H1 (cell line): ENCODE data around the gene CELF5. TPM values are rescaled to one million over a fixed set of nuclear protein-coding genes. Genes with fewer than 3 reads are reported as not detected.
A peak's percentile ranks its signal among the peaks of the same experiment; 100 is the strongest.

Source experiments
- BACH1 ChIP-seq: IDR thresholded peaks from 2 replicates; pipeline ENCODE4 v1.6.1; 2012; ENCODE audit warnings: low read length, improper control_type of control experiment
- CHD1 ChIP-seq: IDR thresholded peaks from 2 replicates; pipeline ENCODE4 v1.6.1; 2012; ENCODE audit warnings: low read depth, low read length, improper control_type of control experiment
- GTF2F1 ChIP-seq: IDR thresholded peaks from 2 replicates; pipeline ENCODE4 v1.6.1; 2012; ENCODE audit warnings: low read depth, low read length, improper control_type of control experiment, borderline replicate concordance
- POLR2AphosphoS5 ChIP-seq: IDR thresholded peaks from 2 replicates; pipeline ENCODE4 v1.6.1; 2011; ENCODE audit warnings: low read depth, low read length
- SIN3A ChIP-seq, 2 experiments: IDR thresholded peaks in 1 of 2; conservative IDR thresholded peaks in 1 of 2; 2 replicates each; pipeline ENCODE4 v1.6.1; 2011 to 2012; ENCODE audit warnings: low read length in 2 of 2, improper control_type of control experiment in 1 of 2, low read depth in 1 of 2, mild to moderate bottlenecking in 1 of 2
- TAF1 ChIP-seq: IDR thresholded peaks from 2 replicates; pipeline ENCODE4 v1.6.1; 2011; ENCODE audit warnings: mild to moderate bottlenecking, low read depth, low read length
- TBP ChIP-seq: IDR thresholded peaks from 2 replicates; pipeline ENCODE4 v1.6.1; 2011; ENCODE audit warnings: low read depth, low read length, improper control_type of control experiment
- polyA plus RNA-seq, 7 experiments: library from polyadenylated mRNA; depleted of rRNA in 3 of 7; stranded (reverse) in 5 of 7; unstranded in 2 of 7; fragments of >200 nt in 5 of 7; fragments of 200-250 nt in 2 of 7; gene quantifications; 1 replicate in 5 of 7; 2 replicates in 1 of 7; 4 replicates in 1 of 7; pipeline versions ENCODE4 v1.2.1 to v1.2.3, GENCODE V29; 2011 to 2013; ENCODE audit warnings: missing spikeins in 2 of 7, mixed read lengths in 2 of 7
- total RNA-seq: library from RNA; stranded (reverse); fragmentation: NEBNext Ultra II Directional; extraction: Animal tissue kit (Norgen Biotek cat#: 25700); gene quantifications from 2 replicates; pipeline ENCODE4 v1.2.1, GENCODE V29; 2021
- TF ChIP-seq, protein P1 (sequence below): fragments of 300-600 bp; sonication (generic); IDR thresholded peaks from 2 replicates; pipeline ENCODE4 v1.7.1; 2012; ENCODE audit warnings: low read length, moderate library complexity, mild to moderate bottlenecking, inconsistent platforms; ENCODE audit not compliant: insufficient replicate concordance
- TF ChIP-seq, protein P2 (sequence below): IDR thresholded peaks from 2 replicates; pipeline ENCODE4 v1.6.1; 2012; ENCODE audit warnings: inconsistent platforms

Gene CELF5
- total and polyA plus RNA-seq, 2 of the 8 experiments (the other 6 are each of a cell fraction or from before 2014, with no cell fraction given), result 9.8 to 15.0 TPM

DNA sequence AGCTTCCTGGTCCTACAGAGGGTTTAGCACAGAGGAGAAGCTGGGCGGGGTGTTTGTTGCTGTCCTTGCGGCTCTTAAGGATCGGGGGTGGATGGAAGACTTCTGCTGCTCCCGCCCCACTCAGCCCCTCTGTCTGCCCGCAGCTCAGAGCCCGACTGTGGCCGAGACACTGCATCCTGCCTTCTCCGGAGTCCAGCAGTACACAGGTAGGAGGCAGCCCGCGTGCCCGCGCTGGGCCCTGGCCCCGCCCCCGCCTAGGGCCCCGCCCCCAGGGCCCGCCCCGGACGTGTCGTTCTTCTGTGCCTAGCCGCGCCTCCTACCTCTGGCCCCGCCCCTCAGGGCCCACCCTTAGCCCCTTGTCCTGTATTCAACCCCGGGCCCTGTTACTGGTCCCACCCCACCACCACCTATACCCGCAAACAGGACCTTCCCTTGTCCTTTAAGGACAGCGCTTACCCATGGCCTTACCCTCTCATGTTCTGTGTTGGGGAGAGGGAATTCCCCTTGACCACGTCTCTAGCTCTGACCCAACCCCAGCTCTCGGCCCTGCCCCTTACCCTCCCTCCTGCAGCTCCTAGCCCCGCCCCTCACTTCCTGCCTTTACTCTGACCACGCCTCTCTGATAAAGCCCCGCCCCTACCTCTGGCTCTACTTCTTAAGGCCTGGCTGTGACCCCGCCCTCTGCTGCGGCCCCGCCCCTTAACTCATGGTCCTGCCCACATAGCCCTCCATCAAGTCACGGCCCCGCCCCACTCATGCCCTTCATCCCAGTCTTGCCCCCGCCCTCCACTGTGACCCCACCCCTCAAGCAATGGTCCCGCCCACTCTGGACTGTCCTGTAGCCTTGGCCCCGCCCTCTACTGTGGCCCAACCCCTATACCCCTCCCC is 60.5 kb downstream of the CELF5 start (continued):
- TF ChIP-seq SIN3A (conservative IDR thresholded peaks at IDR 0.05 in 1 of 2, IDR thresholded peaks at IDR 0.05 in 1 of 2; ENCODE audit: low read depth in 1 of 2, low read length in 2 of 2) (no peak), BACH1 (no peak), TBP (peak; percentile 70), POLR2AphosphoS5 (peak; percentile 87), CHD1 (no peak), GTF2F1 (no peak), TAF1 (peak; percentile 88)
- TF ChIP-seq, protein P1, sequence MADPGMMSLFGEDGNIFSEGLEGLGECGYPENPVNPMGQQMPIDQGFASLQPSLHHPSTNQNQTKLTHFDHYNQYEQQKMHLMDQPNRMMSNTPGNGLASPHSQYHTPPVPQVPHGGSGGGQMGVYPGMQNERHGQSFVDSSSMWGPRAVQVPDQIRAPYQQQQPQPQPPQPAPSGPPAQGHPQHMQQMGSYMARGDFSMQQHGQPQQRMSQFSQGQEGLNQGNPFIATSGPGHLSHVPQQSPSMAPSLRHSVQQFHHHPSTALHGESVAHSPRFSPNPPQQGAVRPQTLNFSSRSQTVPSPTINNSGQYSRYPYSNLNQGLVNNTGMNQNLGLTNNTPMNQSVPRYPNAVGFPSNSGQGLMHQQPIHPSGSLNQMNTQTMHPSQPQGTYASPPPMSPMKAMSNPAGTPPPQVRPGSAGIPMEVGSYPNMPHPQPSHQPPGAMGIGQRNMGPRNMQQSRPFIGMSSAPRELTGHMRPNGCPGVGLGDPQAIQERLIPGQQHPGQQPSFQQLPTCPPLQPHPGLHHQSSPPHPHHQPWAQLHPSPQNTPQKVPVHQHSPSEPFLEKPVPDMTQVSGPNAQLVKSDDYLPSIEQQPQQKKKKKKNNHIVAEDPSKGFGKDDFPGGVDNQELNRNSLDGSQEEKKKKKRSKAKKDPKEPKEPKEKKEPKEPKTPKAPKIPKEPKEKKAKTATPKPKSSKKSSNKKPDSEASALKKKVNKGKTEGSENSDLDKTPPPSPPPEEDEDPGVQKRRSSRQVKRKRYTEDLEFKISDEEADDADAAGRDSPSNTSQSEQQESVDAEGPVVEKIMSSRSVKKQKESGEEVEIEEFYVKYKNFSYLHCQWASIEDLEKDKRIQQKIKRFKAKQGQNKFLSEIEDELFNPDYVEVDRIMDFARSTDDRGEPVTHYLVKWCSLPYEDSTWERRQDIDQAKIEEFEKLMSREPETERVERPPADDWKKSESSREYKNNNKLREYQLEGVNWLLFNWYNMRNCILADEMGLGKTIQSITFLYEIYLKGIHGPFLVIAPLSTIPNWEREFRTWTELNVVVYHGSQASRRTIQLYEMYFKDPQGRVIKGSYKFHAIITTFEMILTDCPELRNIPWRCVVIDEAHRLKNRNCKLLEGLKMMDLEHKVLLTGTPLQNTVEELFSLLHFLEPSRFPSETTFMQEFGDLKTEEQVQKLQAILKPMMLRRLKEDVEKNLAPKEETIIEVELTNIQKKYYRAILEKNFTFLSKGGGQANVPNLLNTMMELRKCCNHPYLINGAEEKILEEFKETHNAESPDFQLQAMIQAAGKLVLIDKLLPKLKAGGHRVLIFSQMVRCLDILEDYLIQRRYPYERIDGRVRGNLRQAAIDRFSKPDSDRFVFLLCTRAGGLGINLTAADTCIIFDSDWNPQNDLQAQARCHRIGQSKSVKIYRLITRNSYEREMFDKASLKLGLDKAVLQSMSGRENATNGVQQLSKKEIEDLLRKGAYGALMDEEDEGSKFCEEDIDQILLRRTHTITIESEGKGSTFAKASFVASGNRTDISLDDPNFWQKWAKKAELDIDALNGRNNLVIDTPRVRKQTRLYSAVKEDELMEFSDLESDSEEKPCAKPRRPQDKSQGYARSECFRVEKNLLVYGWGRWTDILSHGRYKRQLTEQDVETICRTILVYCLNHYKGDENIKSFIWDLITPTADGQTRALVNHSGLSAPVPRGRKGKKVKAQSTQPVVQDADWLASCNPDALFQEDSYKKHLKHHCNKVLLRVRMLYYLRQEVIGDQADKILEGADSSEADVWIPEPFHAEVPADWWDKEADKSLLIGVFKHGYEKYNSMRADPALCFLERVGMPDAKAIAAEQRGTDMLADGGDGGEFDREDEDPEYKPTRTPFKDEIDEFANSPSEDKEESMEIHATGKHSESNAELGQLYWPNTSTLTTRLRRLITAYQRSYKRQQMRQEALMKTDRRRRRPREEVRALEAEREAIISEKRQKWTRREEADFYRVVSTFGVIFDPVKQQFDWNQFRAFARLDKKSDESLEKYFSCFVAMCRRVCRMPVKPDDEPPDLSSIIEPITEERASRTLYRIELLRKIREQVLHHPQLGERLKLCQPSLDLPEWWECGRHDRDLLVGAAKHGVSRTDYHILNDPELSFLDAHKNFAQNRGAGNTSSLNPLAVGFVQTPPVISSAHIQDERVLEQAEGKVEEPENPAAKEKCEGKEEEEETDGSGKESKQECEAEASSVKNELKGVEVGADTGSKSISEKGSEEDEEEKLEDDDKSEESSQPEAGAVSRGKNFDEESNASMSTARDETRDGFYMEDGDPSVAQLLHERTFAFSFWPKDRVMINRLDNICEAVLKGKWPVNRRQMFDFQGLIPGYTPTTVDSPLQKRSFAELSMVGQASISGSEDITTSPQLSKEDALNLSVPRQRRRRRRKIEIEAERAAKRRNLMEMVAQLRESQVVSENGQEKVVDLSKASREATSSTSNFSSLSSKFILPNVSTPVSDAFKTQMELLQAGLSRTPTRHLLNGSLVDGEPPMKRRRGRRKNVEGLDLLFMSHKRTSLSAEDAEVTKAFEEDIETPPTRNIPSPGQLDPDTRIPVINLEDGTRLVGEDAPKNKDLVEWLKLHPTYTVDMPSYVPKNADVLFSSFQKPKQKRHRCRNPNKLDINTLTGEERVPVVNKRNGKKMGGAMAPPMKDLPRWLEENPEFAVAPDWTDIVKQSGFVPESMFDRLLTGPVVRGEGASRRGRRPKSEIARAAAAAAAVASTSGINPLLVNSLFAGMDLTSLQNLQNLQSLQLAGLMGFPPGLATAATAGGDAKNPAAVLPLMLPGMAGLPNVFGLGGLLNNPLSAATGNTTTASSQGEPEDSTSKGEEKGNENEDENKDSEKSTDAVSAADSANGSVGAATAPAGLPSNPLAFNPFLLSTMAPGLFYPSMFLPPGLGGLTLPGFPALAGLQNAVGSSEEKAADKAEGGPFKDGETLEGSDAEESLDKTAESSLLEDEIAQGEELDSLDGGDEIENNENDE, result no peak
- TF ChIP-seq, protein P2, sequence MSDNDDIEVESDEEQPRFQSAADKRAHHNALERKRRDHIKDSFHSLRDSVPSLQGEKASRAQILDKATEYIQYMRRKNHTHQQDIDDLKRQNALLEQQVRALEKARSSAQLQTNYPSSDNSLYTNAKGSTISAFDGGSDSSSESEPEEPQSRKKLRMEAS, result peak; percentile 47; the same call in 1 of the 2 replicates
